Retinal pigment epithelial cell (primary cell): Measurements from ENCODE around the gene UPF3A.
"Not testable (repeated sequence)": the region's sequence is repeated elsewhere in the genome, so short reads cannot be mapped to it uniquely, and the experiment has no call there.

ENCODE experiments used
- DNase-seq: peaks from one replicate; pipeline ENCODE4 v3.0.0-alpha.2; 2010; ENCODE audit warnings: low read depth
- H3K4me3 ChIP-seq: 2 replicates; pipeline ENCODE4 v1.5.1; 2011; ENCODE audit warnings: mild to moderate bottlenecking, low read length, control low read depth, moderate library complexity
- CTCF ChIP-seq: conservative IDR thresholded peaks from 2 replicates; pipeline ENCODE4 v1.5.1; 2011; ENCODE audit warnings: low read depth, low read length, control low read depth, inconsistent platforms

The UPF3A gene

DNA sequence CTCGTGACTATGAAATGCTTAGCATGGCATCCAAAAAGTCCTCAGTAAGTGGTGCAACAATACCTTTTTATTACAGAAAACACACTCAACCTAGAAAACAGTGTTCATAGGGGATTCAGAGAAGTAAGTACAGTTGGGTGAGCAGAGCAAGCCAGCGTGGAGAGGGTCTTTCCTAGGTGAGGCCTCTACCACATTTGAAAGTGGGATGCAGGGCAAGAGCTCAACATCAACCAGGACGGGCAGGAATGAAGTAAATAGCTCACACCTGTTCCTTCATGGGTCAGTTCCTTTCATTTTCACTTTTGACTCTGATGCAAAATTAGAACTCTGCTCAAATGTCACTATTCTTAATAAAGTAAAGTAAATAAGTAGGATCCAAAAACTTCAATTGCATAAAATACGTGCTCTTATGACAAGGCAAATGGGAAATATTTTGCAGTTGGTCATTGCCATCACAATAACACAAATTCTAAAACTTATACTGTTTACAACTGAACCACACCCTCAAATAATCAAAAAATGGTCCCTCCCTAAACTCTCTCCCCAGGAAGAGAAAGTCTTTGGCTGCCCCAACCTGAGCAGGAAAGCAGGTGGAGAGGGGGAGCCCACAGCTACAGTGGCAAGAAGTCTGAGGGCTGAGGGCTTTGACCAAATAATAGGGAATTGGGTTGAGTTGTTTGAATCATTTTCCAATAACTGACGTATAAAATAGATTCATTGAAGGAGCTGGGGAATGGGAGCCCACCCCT is 53.1 kb downstream of the UPF3A start:
- no peak for DNase-seq
- no peak for TF ChIP-seq CTCF
- H3K4me3 ChIP-seq = no peak overlapping the region

DNA sequence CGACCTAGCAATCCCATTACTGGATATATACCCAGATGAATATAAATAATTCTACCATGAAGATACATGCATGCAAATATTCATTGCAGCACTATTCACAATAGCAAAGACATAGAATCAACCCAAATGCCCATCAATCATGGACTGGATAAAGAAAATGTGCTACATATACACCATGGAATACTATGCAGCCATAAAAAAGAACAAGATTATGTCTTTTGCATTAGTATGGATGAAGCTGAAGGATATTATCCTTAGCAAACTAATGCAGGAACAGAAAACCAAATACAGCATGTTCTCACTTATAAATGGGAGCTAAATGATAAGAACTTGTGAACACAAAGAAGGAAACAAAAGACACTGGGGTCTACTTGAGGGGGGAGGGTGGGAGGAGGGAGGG is 55.1 kb downstream of the UPF3A start:
- H3K4me3 ChIP-seq, DNase-seq: not testable (repeated sequence)

DNA sequence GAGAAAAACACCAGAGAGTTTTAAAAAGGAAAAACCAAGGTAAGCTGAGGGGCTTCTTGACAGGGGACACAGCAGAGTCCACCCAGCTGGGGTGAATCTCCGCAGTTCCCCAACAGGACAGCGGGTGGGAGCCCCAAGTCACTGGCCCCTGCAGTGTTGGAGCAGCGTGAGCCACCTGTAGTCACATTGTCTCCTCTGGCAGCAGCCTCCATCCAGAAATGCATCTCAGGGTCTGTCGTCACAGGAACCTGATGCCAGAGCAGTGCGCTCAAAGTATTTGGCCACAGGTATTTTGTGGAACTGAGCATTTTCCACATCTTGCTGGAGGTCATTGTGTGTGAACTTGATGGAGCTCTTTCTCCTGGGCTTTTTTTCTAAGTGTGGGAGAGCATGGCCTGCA is 57.6 kb downstream of the UPF3A start:
- TF ChIP-seq CTCF = no peak

DNA sequence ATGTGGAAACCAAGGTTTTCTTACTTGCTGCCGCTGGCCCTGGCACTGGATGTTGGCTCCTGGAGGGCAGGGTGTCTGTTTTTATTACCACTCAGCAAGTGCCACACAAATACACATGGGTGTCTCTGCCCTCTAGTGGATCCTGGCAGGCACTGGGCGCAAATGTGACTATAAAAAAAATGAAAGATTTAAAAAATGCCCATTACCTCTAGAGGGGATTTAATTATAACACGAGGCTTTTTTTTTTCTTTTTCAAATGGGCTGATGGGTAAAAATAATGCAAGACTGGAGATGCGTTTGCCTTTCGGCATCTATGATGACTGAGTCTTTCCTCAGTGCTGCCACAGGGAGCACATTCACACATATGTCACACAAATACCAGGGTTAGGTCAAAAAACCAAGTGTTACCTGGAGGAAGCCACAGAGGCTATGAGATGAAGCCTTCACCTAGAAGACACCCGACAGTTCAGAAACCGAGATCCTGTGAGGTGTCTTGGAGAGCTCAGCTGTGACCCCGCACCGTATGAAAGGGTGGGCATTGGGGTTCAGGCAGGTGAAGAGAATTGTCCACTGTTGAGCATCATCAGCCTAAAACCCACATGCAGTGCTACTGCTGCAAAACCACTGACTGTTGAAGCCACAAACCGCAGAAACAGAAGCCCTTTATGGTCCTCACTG is 58.6 kb downstream of the UPF3A start:
- TF ChIP-seq CTCF = peak; percentile 78
- no peak overlapping the region for H3K4me3 ChIP-seq
- DNase-seq = no peak

More for the DNA sequence above, 57.6 kb downstream of the UPF3A start:
- no peak overlapping the region for H3K4me3 ChIP-seq
- no peak for DNase-seq

DNA sequence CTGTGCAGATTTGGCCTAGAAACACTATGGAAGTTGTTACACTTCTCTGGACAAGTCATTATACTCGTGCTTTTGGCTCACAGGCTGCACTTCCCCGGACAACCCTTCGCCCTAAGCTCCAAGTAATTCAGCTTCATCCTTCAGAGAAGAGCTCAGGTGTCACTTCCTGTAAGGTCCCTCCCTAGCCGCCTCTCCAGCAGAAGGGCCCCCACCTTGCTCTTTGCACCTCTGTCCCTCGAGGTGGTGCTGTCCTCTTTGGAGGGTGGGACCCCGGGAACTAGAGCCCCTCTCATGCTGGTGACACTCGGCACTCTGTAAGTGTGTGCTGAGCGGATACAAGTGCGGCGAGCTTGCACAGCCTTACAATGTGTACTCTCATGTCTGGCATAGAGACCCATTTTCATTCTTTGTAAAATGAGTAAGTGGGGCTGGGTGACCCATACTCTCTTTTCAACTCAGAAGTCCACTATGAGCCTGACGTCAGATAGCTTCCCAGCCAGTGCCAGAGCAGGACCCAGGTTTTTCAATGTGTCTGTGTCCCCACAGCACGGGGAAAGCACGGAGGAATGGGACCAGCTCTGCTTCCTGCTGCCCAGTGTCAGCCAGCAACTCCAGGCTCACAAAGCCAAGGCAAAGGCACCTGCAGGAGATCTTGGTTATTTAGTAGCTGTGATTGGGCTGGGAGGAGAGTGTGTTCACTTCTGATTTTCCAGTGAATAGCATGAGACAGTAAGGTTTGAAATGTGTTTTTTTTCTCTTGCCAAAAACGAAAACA is 59.8 kb downstream of the UPF3A start:
- H3K4me3 ChIP-seq = no peak overlapping the region
- no peak for DNase-seq
- TF ChIP-seq CTCF = no peak

DNA sequence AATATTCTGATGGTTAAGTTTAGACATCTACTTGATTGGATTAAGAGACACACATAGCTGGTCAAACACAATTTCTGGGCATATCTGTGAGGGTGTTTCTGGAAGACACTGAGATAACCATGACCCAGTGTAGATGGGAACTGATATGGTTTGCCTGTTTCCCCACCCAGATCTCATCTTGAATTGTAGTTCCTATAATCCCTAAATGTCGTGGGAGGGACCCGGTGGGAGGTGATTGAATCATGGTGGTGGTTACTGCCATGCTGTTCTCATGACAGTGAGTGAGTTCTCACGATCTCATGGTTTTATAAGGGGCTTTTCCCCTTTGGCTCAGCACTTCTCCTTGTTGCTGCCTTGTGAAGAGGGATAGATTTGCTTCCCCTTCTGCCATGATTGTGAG is 65.9 kb downstream of the UPF3A start:
- DNase-seq, H3K4me3 ChIP-seq: not testable (repeated sequence)

GRCh38 chr13:114352763-114353162 is 71.4 kb downstream of the UPF3A start:
- not testable (repeated sequence) for DNase-seq, H3K4me3 ChIP-seq
- TF ChIP-seq CTCF = peak; percentile 39

- not testable (repeated sequence) for H3K4me3 ChIP-seq, DNase-seq
These were observed 72.0 kb downstream of the UPF3A start for GRCh38 chr13:114353382-114353781.
